ENCODE results near the gene FCHSD2. TPM values are rescaled to one million over a fixed set of nuclear protein-coding genes. Genes with fewer than 3 reads are reported as not detected.
A peak's percentile ranks its signal among the peaks of the same experiment; 100 is the strongest.

The FCHSD2 gene
- total and polyA plus RNA-seq, 9 of the 15 experiments (the other 6 are each of a cell fraction or from before 2014, with no cell fraction given) = 1.8 to 14.7 (median 6.4) TPM

GRCh38 chr11:72821920-72822799, 320.0 kb downstream of the FCHSD2 start (continued):
- peak; percentile 28; the same call in 1 of the 2 replicates for TF ChIP-seq ARID4B (CRISPR knock-in tag; IDR thresholded peaks at IDR 0.05)
- TF ChIP-seq MYNN (IDR thresholded peaks at IDR 0.05) = peak; percentile 6; the same call in 1 of the 2 replicates
- no peak for TF ChIP-seq MYNN (CRISPR knock-in tag; IDR thresholded peaks at IDR 0.05)
- peak; percentile 70; the same call in 1 of the 2 replicates for TF ChIP-seq PHF8 (IDR thresholded peaks at IDR 0.05; ENCODE audit: borderline replicate concordance, low read length)
- TF ChIP-seq ESRRA (IDR thresholded peaks at IDR 0.05; ENCODE audit: borderline replicate concordance, low read depth) = peak; percentile 14; the same call in 1 of the 2 replicates
- TF ChIP-seq THAP12 (CRISPR knock-in tag; IDR thresholded peaks at IDR 0.05) = peak; percentile 57; the same call in 1 of the 2 replicates
- peak; percentile 46 for TF ChIP-seq TBP (optimal IDR thresholded peaks at IDR 0.05; ENCODE audit: low read depth, low read length)
- no peak for TF ChIP-seq BACH1 (tag; IDR thresholded peaks at IDR 0.05)
- no peak for TF ChIP-seq GMEB1 (CRISPR knock-in tag; IDR thresholded peaks at IDR 0.05)
- peak; percentile 96; the same call in 1 of the 2 replicates for TF ChIP-seq TAF15 (IDR thresholded peaks at IDR 0.05; ENCODE audit: low read depth, low read length)

All from K562 (cell line).